Measurements from ENCODE around the gene LRCH2. TPM values are rescaled to one million over a fixed set of nuclear protein-coding genes. Genes with fewer than 3 reads are reported as not detected.

The LRCH2 gene
- total and polyA plus RNA-seq, 2 of the 13 experiments (the other 11 are each of a cell fraction or from before 2014, with no cell fraction given): not detected

GRCh38 chrX:115251458-115252233 lies 17.8 kb upstream of the LRCH2 start (continued):
- no peak for TF ChIP-seq ZBTB10 (CRISPR knock-in tag; IDR thresholded peaks at IDR 0.05; ENCODE audit: borderline replicate concordance)
- no peak for TF ChIP-seq NR2F2 (IDR thresholded peaks at IDR 0.05; ENCODE audit: borderline replicate concordance, low read depth)
- TF ChIP-seq ZKSCAN1 (IDR thresholded peaks at IDR 0.05; ENCODE audit: low read length): no peak
- TF ChIP-seq ZNF891 (CRISPR knock-in tag; IDR thresholded peaks at IDR 0.05): no peak
- no peak for TF ChIP-seq ATAD3A (CRISPR knock-in tag; IDR thresholded peaks at IDR 0.05)
- no peak for TF ChIP-seq GPN1 (CRISPR knock-in tag; IDR thresholded peaks at IDR 0.05; ENCODE audit: borderline replicate concordance)

DNA sequence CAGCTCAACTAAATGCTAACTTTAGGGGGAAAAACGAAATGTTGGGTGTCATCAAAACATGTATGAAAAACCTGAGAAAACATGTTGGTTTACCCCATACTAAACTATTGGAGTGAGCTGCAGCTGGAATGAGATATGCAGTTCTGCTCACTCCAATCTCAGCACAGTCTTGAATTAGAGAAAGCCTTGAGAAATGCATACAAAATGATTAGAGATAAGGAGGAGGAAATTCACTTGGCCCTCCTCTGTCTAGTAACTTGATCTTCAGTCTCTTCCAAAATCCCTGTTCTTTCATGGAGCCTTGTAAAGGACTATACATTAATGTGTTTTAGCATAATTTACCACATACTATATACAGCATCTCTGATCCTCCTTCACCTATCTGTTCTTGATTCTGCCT lies 3.2 kb upstream of the LRCH2 start:
- in situ Hi-C loops (cut with HindIII; ENCODE audit: extremely low pct_ligation_motif_present, low pct_unique_long_range_greater_than_20kb): no loop called here
- CTCF ChIA-PET (ENCODE audit: low intra/inter-chr PET ratio, low total read pairs): no interaction called here

More for the DNA sequence above, 3.2 kb upstream of the LRCH2 start:
- 6% methylated on average over 1 of the region's 1 CpG for WGBS (ENCODE audit: low lambda C conversion rate)
- no peak overlapping the region for H2AFZ ChIP-seq (ENCODE audit: low read length)
- no TSS peak for BruUV-seq (replicated peaks)
- no peak overlapping the region for H3K27ac ChIP-seq (ENCODE audit: extremely low read length, insufficient read depth, low read length)
- no peaks in the 10 kb centered on the region for H3K4me1 ChIP-seq (ENCODE audit: insufficient read depth, low read length)
- no peak overlapping the region for H3K4me2 ChIP-seq (ENCODE audit: low read depth, low read length)
- FAIRE-seq (no peak), ATAC-seq (no peak), DNase-seq (ENCODE audit: low spot score) (no peak)
- H3K79me2 ChIP-seq (ENCODE audit: insufficient read depth, low read length): no peaks in the 10 kb centered on the region
- H3K9ac ChIP-seq (ENCODE audit: insufficient read depth, low read depth, low read length): no peak overlapping the region
- TF ChIP-seq TOE1 (CRISPR knock-in tag; IDR thresholded peaks at IDR 0.05) (no peak), ZNF710 (CRISPR knock-in tag; IDR thresholded peaks at IDR 0.05; ENCODE audit: borderline replicate concordance) (no peak), CBFB (CRISPR knock-in tag; IDR thresholded peaks at IDR 0.05) (no peak)
- TF ChIP-seq, protein P1, sequence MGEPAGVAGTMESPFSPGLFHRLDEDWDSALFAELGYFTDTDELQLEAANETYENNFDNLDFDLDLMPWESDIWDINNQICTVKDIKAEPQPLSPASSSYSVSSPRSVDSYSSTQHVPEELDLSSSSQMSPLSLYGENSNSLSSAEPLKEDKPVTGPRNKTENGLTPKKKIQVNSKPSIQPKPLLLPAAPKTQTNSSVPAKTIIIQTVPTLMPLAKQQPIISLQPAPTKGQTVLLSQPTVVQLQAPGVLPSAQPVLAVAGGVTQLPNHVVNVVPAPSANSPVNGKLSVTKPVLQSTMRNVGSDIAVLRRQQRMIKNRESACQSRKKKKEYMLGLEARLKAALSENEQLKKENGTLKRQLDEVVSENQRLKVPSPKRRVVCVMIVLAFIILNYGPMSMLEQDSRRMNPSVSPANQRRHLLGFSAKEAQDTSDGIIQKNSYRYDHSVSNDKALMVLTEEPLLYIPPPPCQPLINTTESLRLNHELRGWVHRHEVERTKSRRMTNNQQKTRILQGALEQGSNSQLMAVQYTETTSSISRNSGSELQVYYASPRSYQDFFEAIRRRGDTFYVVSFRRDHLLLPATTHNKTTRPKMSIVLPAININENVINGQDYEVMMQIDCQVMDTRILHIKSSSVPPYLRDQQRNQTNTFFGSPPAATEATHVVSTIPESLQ (CRISPR knock-in tag; conservative IDR thresholded peaks at IDR 0.05): no peak
- intact Hi-C loops (cut with micrococcal nuclease; ENCODE audit: unreplicated experiment): no loop called here
- no peaks in the 10 kb centered on the region for H3K9me3 ChIP-seq (ENCODE audit: low read length)
- POLR2A ChIA-PET: no interaction called here
- H3K27me3 ChIP-seq (ENCODE audit: control insufficient read depth in 1 of 2, insufficient read depth in 2 of 2, low read length in 2 of 2): peaks cover 1 to 10% of the 10 kb centered on the region in 2 experiments; a peak in 2 of 5 replicates
- H4K20me1 ChIP-seq (ENCODE audit: insufficient read depth, low read length): no peaks in the 10 kb centered on the region
- no peaks in the 10 kb centered on the region for H3K36me3 ChIP-seq (replicated peaks in 1 of 2; ENCODE audit: control insufficient read depth in 1 of 2, insufficient read depth in 2 of 2, low read length in 2 of 2)
- no peak overlapping the region for H3K4me3 ChIP-seq (replicated peaks in 1 of 3; ENCODE audit: insufficient read depth in 1 of 3, low read depth in 2 of 3, low read length in 3 of 3)

All from HepG2 (cell line).